Keratinocyte (primary cell): ENCODE results near the gene ZNF337. TPM values are rescaled to one million over a fixed set of nuclear protein-coding genes. Genes with fewer than 3 reads are reported as not detected.

Source experiments
- DNase-seq: peaks from one replicate; pipeline ENCODE4 v3.0.0-alpha.2; 2011; ENCODE audit warnings: low read depth, missing footprints, low spot score
- FAIRE-seq: peaks from 2 replicates; lab custom pipeline; 2011; peaks lifted over from hg19 to GRCh38; lab: Jason Lieb, UNC
- H2AFZ ChIP-seq: 2 replicates; pipeline ENCODE4 v1.6.0; 2012; ENCODE audit warnings: low read length, control low read depth, inconsistent platforms; ENCODE audit not compliant: control insufficient read depth
- H3K27ac ChIP-seq: 2 replicates; pipeline ENCODE4 v1.5.1; 2011; ENCODE audit warnings: low read length; ENCODE audit not compliant: control insufficient read depth, insufficient read depth
- H3K27me3 ChIP-seq: 3 replicates; pipeline ENCODE4 v1.6.0; 2011; ENCODE audit warnings: low read length; ENCODE audit not compliant: control insufficient read depth, insufficient read depth; ENCODE audit errors: extremely low read depth
- H3K36me3 ChIP-seq, 2 experiments: 2 replicates in 1 of 2; 3 replicates in 1 of 2; pipeline ENCODE4 v1.5.1; 2011; ENCODE audit warnings: low read length in 2 of 2, mild to moderate bottlenecking in 1 of 2; ENCODE audit not compliant: control insufficient read depth in 2 of 2, insufficient read depth in 2 of 2; ENCODE audit errors: extremely low read depth in 1 of 2
- H3K4me1 ChIP-seq: 3 replicates; pipeline ENCODE4 v1.5.1; 2011; ENCODE audit warnings: low read length; ENCODE audit not compliant: control insufficient read depth, insufficient read depth; ENCODE audit errors: extremely low read depth
- H3K4me2 ChIP-seq: 3 replicates; pipeline ENCODE4 v1.6.0; 2011; ENCODE audit warnings: low read depth, low read length; ENCODE audit not compliant: control insufficient read depth, insufficient read depth; ENCODE audit errors: extremely low read depth
- H3K4me3 ChIP-seq, 3 experiments: fragments of 200-600 bp in 1 of 3; sonication (generic) in 1 of 3; 2 replicates in 2 of 3; 3 replicates in 1 of 3; pipeline ENCODE4 v1.5.1; 2011 to 2016; ENCODE audit warnings: low read length in 3 of 3, mild to moderate bottlenecking in 3 of 3, control low read depth in 2 of 3, inconsistent platforms in 1 of 3, low read depth in 1 of 3, mixed read lengths in 1 of 3, mixed run types in 1 of 3, moderate library complexity in 1 of 3; ENCODE audit not compliant: control insufficient read depth in 2 of 3, insufficient read depth in 2 of 3; ENCODE audit errors: extremely low read depth in 1 of 3
- H3K79me2 ChIP-seq: 2 replicates; pipeline ENCODE4 v1.6.0; 2012; ENCODE audit warnings: low read length; ENCODE audit not compliant: control insufficient read depth, insufficient read depth
- H3K9ac ChIP-seq: 3 replicates; pipeline ENCODE4 v1.6.0; 2011; ENCODE audit warnings: low read length; ENCODE audit not compliant: control insufficient read depth, insufficient read depth; ENCODE audit errors: extremely low read depth
- H3K9me1 ChIP-seq: 3 replicates; pipeline ENCODE4 v1.6.0; 2011; ENCODE audit warnings: low read length; ENCODE audit not compliant: control insufficient read depth, insufficient read depth; ENCODE audit errors: extremely low read depth
- H3K9me3 ChIP-seq: 2 replicates; pipeline ENCODE4 v1.5.1; 2012; ENCODE audit warnings: low read depth, low read length; ENCODE audit not compliant: control insufficient read depth
- H4K20me1 ChIP-seq: 3 replicates; pipeline ENCODE4 v1.6.0; 2011; ENCODE audit warnings: low read length; ENCODE audit not compliant: control insufficient read depth, insufficient read depth; ENCODE audit errors: extremely low read depth
- CTCF ChIP-seq, 3 experiments: IDR thresholded peaks in 1 of 3; conservative IDR thresholded peaks in 1 of 3; optimal IDR thresholded peaks in 1 of 3; 2 replicates in 2 of 3; 3 replicates in 1 of 3; pipeline versions ENCODE3 to v1.5.1; 2011; ENCODE audit warnings: low read length in 3 of 3, mild to moderate bottlenecking in 3 of 3, moderate library complexity in 2 of 3, control low read depth in 1 of 3, inconsistent platforms in 1 of 3; ENCODE audit not compliant: insufficient read depth in 2 of 3; ENCODE audit errors: extremely low read depth in 1 of 3
- EZH2 ChIP-seq: IDR thresholded peaks from one replicate; pipeline ENCODE4 v1.6.1; 2012; ENCODE audit warnings: inconsistent platforms, mild to moderate bottlenecking, low read length, moderate library complexity
- dilution Hi-C: fragments of 300-500 bp; cut with MboI; formaldehyde crosslinking; loops from one replicate; pipeline ENCODE4 v1.7.0; 2020; ENCODE audit warnings: low sequenced_read_pairs; ENCODE audit not compliant: extremely low pct_ligation_motif_present
- polyA plus RNA-seq, 5 experiments: library from polyadenylated mRNA; depleted of rRNA in 3 of 5; stranded (reverse) in 3 of 5; stranded (forward) in 1 of 5; unstranded in 1 of 5; fragments of >200 nt; gene quantifications; 1 replicate in 1 of 5; 2 replicates in 3 of 5; 3 replicates in 1 of 5; pipeline versions ENCODE4 v1.2.1 to v1.2.3, GENCODE V29; 2011 to 2012; ENCODE audit warnings: missing spikeins in 2 of 5, low read depth in 1 of 5, low replicate concordance in 1 of 5

Gene ZNF337
- polyA plus RNA-seq, 1 donor (not counting 4 experiments of a cell fraction or from before 2014, with no cell fraction given) = 15.9 TPM

- H3K27ac ChIP-seq = no peak overlapping the region
- H3K4me1 ChIP-seq = peaks cover 8% of the 10 kb centered on the region
- no peak overlapping the region for H2AFZ ChIP-seq
- no peaks in the 10 kb centered on the region for H3K79me2 ChIP-seq
- dilution Hi-C loops = no loop called here
- no peak for FAIRE-seq
- no peak overlapping the region for H3K4me3 ChIP-seq
- peaks cover 17 to 30% of the 10 kb centered on the region in 2 experiments for H3K36me3 ChIP-seq
- H3K9ac ChIP-seq = no peak overlapping the region
- TF ChIP-seq CTCF (optimal IDR thresholded peaks at IDR 0.05 in 1 of 3, IDR thresholded peaks at IDR 0.05 in 1 of 3, conservative IDR thresholded peaks at IDR 0.05 in 1 of 3; ENCODE audit: extremely low read depth in 1 of 3, insufficient read depth in 2 of 3, low read length in 3 of 3) (no peak), EZH2 (no peak)
- no peak for DNase-seq
- H3K9me3 ChIP-seq = no peaks in the 10 kb centered on the region
- H4K20me1 ChIP-seq = no peaks in the 10 kb centered on the region
- no peaks in the 10 kb centered on the region for H3K9me1 ChIP-seq
- no peak overlapping the region for H3K4me2 ChIP-seq
- H3K27me3 ChIP-seq = no peaks in the 10 kb centered on the region
Measured at GRCh38 chr20:25675161-25675560, 21.5 kb downstream of the ZNF337 start.

GRCh38 chr20:25672659-25673235 lies 23.9 kb downstream of the ZNF337 start:
- no peaks in the 10 kb centered on the region for H3K9me1 ChIP-seq
- no peaks in the 10 kb centered on the region for H3K9me3 ChIP-seq
- no peak overlapping the region for H3K4me2 ChIP-seq
- TF ChIP-seq CTCF (optimal IDR thresholded peaks at IDR 0.05 in 1 of 3, IDR thresholded peaks at IDR 0.05 in 1 of 3, conservative IDR thresholded peaks at IDR 0.05 in 1 of 3; ENCODE audit: extremely low read depth in 1 of 3, insufficient read depth in 2 of 3, low read length in 3 of 3) = no peak
- no peak for TF ChIP-seq EZH2
- no peaks in the 10 kb centered on the region for H3K79me2 ChIP-seq
- DNase-seq (no peak), FAIRE-seq (no peak)
- peaks cover 15 to 30% of the 10 kb centered on the region in 2 experiments for H3K36me3 ChIP-seq
- H3K27ac ChIP-seq = no peak overlapping the region
- no peaks in the 10 kb centered on the region for H3K27me3 ChIP-seq
- no peak overlapping the region for H3K4me3 ChIP-seq
- peaks cover 2% of the 10 kb centered on the region for H4K20me1 ChIP-seq
- dilution Hi-C loops = no loop called here
- peaks cover 14% of the 10 kb centered on the region for H3K4me1 ChIP-seq
- no peak overlapping the region for H2AFZ ChIP-seq
- no peak overlapping the region for H3K9ac ChIP-seq
